Measurements from ENCODE around the gene RPL5.
A peak's percentile ranks its signal among the peaks of the same experiment; 100 is the strongest.
"Not testable (repeated sequence)": the region's sequence is repeated elsewhere in the genome, so short reads cannot be mapped to it uniquely, and the experiment has no call there.

The RPL5 gene

GRCh38 chr1:92831762-92832536 lies at the start of gene RPL5:
Gene RPL5 (plus strand): TSS chr1:92832040. CDS start chr1:92832115, 75 bp downstream.
- peak; percentile 96 for DNase-seq (ENCODE audit: low spot score)

GRCh38 chr1:92783550-92783949 lies 48.3 kb upstream of the RPL5 start:
- not testable (repeated sequence) for DNase-seq (ENCODE audit: low spot score)

DNA sequence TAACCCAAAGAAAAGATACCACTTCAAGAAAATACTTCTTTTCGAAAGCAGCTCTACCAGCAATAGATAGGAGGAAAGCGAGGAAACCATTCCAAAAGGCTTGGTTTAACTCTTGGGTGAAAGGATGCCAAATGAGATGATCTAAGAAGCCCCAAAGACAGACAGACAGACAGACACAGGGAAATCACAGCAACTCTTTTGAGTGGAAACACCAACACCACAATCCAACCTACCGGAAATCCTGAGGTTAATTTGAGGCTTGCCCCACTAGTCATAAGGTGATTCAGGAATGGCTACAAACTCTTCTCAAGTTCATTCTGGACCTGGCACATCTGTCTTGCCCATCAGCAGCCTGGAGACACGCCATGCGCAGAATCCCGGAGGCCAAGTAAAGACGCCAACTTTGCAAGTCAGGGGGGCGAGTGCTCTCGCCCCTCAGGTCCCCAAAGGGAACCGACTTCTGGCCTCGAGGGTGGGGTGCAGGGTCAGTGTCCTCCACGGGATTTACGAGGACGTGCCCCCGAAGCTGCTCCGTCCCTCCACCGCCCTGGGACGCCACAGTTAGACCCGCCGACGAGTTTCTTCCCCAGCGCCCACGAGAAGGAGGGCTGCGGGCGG lies 47.7 kb upstream of the RPL5 start:
- peak; percentile 38 for DNase-seq (ENCODE audit: low spot score)

DNA sequence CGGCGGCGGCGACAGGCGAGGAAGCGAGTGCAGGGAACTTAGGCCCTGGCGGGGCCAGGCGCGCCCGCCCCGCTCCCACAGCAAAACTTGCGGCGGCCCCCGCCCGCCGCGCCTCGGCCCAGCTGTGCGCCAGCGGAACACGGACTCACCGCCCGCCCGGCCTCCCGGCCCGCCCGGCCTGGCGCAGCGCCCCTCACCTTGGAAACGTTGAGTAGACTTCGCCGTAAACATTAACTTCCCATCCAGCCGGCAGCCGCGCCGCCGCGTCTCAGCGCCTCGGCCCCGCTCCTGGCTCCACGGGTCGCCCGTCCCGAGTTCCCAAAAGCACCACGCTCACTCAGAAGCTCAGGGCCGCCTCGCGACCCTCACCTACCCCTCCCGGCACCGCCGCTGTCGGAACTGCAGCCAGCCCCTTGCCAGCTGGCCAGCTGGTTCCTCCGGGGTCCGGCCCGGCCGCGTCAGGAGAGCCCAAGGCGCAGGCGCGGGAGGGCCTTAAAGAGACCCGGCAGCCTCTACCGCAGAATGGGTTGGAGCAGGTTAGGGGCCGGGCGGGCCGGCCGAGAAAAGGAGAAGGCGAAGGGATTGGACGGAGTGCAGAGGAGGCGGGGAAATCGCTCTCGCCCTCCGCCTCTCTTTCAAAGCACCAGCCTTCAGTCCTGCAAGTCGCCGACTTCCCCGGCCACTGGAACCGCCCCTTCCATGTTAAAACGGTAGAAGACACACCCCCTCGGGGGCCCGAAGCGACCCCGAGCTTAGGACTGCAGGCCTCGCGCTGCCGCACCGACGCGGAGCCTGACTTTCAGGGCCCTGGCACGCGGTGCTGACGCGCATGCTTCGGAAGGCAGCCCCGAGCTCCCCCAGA lies 47.0 kb upstream of the RPL5 start, which contains the start of gene EVI5:
Gene EVI5 (minus strand): TSS at position 470 of the 862 bp plus-strand sequence. CDS start 48,562 bp downstream, outside the sequence.
- DNase-seq (ENCODE audit: low spot score): peak; percentile 96

DNA sequence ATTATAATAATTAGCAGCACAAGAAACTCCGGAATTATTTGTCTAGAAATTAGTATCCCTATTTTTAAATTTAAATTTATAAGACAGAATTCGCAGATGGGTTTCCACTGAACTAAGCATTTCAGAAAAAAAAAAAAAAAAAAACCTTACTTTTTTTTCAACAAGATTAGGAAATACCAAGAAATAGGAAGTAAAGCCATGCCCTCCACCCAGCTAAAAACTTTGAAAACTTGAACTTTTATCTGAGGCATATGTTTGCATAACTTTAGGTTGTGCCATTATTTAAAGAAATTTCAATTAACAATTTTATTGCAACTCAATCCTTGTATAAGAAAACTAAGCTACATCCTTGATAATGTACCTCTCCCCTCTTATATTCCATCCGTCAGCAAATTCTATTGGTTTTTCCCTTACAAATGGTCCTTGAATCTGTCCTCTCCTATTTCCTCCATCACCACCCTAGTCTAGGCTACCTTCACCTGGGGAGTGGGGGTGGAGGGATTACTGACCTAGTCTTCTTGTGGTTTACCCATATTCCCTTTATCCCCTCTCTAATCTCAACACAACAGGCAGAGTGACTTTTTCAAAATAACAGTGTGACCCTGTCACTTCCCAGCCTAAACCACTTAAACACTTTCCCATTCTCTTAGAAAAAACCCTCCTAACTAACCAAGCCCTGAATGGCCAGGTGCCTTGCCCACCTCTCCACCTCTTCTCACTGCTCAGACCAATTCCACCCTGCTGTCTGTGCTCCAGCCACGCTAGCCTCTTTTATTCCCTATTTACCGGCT lies 45.5 kb upstream of the RPL5 start:
- no peak for DNase-seq (ENCODE audit: low spot score)

DNA sequence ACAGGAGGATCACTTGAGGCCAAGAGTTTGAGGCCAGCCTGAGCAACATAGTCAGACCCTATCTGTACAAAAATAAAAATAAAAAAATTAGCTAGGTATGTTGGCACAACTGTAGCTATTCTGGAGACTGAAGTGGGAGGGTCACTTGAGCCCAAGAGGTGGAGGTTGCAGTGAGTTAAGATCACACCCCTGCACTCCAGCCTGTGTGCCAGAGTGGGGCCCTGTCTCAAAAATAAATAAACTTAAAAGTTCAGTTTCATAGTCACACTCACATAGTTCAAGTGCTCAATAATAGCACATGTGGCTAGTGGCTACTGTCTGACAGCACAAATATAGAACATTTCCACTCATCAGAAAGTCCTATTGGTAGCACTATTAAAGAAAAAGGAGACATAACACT lies 41.8 kb upstream of the RPL5 start:
- DNase-seq (ENCODE audit: low spot score): no peak

GRCh38 chr1:92790867-92791266 lies 41.0 kb upstream of the RPL5 start:
- no peak for DNase-seq (ENCODE audit: low spot score)

DNA sequence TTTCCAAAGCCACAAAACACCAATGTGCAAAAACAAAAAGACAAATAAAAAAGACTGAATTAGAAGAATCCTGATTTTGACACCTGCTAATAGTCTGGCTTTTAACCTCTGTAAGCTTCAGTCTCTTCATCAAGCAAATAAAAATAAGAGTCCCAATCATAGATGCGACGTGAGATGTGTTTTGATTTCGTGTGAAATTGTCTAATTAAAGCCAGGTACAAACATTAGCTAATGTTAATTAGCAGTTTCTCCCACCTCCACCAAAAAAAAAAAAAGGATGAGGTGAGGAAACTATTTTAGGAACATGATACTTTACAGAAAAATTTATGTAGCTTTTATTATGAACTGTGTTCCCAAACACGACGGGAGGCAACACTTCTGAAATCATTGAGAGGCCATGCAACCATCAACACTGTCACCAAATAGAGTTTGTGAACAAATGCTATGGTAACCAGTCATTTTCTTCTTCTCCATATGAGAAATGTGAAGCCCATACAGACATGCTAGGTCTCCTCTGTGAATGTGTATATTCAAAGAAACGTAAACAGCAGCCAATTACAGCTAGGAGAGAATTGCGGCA lies 40.3 kb upstream of the RPL5 start:
- DNase-seq (ENCODE audit: low spot score): no peak

DNA sequence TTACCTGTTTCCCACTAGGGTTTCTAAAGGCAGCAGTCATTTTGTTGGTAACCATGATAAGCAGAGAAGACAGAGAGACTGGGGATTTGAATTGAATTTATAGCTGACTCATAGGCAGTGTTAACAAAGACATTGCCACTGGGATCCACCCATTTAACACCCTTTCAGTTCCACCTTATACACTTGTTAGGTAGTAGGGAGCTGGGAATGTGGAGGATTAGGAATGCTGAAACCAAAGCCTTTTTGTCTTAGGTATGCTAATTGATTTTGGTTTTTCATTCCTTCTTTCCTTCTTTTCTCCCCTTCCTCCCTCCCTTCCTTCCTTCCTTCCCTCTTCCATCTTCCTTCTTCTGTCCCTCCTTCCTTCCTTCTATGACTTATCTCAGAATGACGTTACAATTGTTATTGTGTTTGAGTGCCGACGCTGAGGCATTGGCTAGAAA lies 39.5 kb upstream of the RPL5 start:
- DNase-seq (ENCODE audit: low spot score): no peak

DNA sequence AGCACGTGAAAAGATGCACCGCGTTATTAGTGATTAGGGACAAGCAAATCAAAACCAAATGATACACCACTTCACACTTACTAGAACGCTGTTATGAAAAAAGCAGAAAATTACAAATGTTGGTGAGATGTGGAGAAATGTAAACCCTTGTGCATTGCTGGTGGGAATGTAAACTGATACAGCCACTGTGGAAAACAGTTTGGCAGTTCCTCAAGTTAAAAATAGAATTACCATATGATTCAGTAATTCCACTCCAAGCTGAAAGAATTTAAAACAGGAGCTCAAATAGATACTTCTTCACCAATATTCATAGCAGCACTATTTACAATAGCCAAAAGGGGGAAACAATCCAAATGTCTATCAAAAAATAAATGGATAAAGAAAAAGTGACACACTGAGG lies 36.7 kb upstream of the RPL5 start:
- DNase-seq (ENCODE audit: low spot score): no peak

GRCh38 chr1:92797297-92797696 lies 34.5 kb upstream of the RPL5 start:
- no peak for DNase-seq (ENCODE audit: low spot score)

DNA sequence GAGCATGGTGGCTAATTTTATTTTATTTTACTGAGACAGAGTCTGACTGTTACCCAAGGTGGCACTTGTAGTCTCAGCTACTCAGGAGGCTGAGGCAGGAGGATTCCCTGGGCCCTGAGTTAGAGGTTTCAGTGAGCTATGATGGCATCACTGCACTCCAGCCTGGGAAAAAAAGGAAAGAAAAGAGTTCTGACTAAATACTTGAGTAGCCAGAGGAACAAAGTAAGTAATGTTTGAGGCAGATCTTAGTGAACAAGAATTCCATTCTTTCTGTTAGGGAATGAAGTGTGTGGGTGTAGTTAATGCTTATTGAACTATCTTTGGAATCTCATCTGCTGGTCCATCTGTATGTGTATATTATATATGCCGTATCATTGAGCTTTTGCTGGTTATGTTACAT lies 33.9 kb upstream of the RPL5 start:
- DNase-seq (ENCODE audit: low spot score): peak; percentile 39

DNA sequence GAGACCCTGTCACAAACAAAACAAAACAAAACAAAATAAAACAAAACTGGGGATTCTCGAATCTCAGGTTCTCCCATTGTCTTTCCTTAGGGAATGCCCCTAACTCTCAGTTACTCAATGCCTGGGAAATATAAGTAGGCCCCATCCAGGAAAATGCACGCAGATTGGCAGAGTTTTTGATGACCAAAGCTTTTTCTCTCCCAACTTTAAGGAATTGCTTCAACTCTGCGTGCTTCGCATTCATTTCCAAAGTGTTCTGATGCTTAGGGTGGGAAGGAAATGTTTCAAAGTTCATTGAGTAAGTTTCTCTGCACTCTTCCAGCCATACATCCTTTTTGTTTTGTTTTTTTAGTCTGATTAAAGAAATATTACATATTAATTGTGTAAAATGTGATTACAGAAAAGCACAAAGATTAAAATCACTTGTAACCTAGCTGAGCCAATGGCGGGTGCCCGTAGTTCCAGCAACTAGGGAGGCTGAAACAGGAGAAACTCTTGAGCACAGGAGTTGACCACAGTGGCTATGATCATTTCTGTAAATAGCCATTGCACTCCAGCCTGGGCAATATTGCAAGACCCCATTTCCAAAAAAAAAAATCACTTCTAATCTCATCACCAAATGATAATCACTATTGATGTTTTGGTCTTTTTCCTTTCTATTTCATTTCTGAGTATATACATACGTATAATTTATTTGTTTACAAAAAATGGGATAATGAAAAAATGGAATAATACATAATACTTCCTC lies 28.5 kb upstream of the RPL5 start:
- DNase-seq (ENCODE audit: low spot score): no peak

DNA sequence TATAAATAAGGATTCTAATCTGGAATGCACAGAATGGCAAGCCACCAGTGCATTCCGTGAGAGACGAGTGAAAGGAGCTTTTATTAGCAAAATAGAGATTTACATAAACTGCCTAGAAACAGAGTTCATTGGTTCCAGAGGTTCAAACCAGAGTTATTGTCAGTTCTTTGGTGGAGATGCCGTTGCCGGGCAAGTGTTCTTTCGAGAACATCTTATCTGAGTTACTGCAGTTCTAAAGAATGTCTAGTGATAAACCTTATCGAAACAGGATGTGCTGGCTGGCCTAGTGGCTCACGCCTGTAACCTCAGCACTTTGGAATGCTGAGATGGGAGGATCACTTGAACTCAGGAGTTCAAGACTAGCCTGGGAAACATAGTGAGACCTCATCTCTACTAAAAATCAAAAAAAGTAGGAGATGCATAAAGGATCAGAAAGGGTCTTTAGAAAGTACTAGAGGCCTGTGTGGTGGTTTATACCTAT lies 27.1 kb upstream of the RPL5 start:
- DNase-seq (ENCODE audit: low spot score): peak; percentile 68

- DNase-seq (ENCODE audit: low spot score): no peak
Observed at GRCh38 chr1:92805216-92805615, 26.6 kb upstream of the RPL5 start.

DNA sequence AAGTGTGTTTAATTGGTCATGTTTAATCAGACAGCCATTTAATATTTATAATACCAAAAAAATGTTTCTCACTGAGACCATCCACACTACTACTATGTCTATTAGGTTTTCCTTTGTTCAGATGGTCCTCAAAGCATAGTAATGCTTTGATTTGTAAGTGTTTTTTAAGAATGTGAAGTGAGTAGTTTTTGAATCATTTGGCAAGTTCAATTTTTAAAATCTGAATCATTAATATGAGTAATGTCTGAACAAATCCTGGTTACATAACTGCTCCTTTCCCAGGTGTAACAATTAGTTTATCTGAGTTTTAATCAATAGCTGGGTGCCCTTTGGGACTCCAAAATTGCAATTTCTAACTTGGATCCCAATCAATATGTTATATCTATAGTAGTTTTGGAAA lies 23.5 kb upstream of the RPL5 start:
- DNase-seq (ENCODE audit: low spot score): peak; percentile 10

DNA sequence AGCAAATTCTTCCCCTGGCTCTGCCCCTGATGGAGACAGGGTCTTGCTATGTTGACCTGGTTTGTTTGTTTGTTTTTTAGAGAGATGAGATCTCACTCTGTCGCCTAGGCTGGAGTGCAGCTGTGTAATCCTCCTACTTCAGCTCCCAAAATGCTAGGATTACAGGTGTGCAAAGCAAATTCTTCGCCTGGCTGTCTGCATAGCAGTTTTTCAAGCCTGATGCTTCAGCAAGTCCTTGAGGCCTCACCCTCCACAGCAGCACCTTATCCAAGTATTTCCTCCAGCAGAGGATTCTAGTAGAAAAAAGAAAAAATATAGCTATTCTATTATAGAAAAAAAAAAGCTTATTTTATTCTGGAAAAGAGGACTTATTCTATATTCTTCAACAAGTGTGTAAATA lies 15.1 kb upstream of the RPL5 start:
- no peak for DNase-seq (ENCODE audit: low spot score)

DNA sequence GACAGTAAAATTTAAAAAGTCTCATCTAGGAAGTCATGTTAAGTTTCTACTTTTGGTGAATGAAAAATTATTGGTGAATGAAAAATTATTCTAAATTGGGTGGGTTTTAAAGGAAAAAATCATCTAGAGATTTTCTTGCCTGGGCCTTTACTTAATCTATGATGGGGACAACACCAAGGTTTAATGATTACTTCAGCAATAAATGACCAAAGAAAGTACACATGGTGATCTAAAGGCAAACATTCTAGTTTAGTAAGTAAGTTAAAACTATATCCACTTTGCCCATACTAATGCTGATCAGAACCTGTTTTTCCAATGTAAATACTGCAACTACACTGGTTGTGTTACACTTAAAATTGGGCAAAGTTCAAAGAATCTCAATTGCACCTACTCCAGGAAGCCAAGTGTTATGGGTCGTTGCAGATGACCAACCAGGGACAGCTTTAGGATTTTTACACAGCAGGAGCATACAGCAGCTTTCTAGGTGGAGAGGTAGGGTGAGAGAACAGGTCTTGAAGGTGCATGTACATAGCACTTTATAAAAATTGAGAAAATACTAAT lies 14.6 kb upstream of the RPL5 start:
- DNase-seq (ENCODE audit: low spot score): no peak

GRCh38 chr1:92817986-92818764 lies 13.7 kb upstream of the RPL5 start:
- DNase-seq (ENCODE audit: low spot score): peak; percentile 61

Measured in GM03348 (cell line).